ENCODE measurements around the gene ZBTB17.
"Not testable (repeated sequence)": the region's sequence is repeated elsewhere in the genome, so short reads cannot be mapped to it uniquely, and the experiment has no call there.

The ZBTB17 gene

DNA sequence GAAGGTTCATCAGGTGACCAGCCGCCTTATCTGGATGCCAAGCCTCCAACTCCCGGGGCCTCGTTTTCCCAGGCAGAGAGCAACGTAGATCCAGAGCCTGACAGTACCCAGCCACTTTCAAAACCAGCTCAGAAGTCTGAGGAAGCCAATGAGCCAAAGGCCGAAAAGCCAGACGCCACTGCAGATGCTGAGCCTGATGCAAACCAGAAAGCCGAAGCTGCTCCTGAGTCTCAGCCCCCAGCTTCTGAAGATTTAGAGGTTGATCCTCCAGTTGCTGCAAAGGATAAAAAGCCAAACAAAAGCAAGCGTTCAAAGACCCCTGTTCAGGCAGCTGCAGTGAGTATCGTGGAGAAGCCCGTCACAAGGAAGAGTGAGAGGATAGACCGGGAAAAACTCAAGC is 44.5 kb downstream of the ZBTB17 start:
- Mint-ChIP-seq H3K36me3 (ENCODE audit: low read depth) (peaks cover 91% of the 10 kb centered on the region), H3K27ac (peak overlapping the region; percentile 11), H3K4me1 (no peaks in the 10 kb centered on the region), H3K4me3 (no peak overlapping the region), H3K9me3 (peaks cover 3% of the 10 kb centered on the region), H3K27me3 (ENCODE audit: low read depth, poor library complexity) (no peaks in the 10 kb centered on the region)
- no peak for TF ChIP-seq CTCF (IDR thresholded peaks at IDR 0.05)
- DNase-seq: no peak

DNA sequence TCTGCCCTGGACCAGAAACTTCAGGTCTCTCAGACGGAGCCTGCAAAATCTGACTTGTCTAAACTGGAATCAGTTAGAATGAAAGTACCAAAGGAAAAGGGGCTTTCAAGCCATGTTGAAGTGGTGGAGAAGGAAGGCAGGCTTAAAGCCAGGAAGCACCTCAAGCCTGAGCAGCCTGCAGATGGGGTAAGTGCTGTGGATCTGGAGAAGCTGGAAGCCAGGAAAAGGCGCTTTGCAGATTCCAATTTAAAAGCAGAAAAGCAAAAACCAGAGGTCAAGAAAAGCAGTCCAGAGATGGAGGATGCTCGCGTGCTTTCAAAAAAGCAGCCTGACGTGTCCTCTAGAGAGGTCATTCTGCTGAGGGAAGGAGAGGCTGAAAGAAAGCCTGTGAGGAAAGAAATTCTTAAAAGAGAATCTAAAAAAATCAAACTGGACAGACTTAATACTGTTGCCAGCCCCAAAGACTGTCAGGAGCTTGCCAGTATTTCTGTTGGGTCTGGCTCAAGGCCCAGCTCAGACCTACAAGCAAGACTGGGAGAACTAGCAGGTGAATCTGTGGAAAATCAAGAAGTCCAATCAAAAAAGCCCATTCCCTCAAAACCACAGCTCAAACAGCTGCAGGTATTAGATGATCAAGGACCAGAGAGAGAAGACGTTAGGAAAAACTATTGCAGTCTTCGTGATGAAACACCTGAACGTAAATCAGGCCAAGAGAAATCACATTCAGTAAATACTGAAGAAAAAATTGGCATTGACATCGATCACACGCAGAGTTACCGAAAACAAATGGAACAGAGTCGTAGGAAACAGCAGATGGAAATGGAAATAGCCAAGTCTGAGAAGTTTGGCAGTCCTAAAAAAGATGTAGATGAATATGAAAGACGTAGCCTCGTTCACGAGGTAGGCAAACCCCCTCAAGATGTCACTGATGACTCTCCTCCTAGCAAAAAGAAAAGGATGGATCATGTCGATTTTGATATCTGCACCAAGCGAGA is 46.6 kb downstream of the ZBTB17 start:
- no peak for DNase-seq
- peaks cover 3% of the 10 kb centered on the region for H3K9me3 Mint-ChIP-seq
- no peak overlapping the region for H3K27ac Mint-ChIP-seq
- H3K36me3 Mint-ChIP-seq (ENCODE audit: low read depth): peaks cover 91% of the 10 kb centered on the region
- TF ChIP-seq CTCF (IDR thresholded peaks at IDR 0.05): no peak
- no peak overlapping the region for H3K4me3 Mint-ChIP-seq
- no peaks in the 10 kb centered on the region for H3K27me3 Mint-ChIP-seq (ENCODE audit: low read depth, poor library complexity)
- H3K4me1 Mint-ChIP-seq: no peaks in the 10 kb centered on the region

- not testable (repeated sequence) for H3K9me3 Mint-ChIP-seq; H3K4me1 Mint-ChIP-seq; DNase-seq; H3K27ac Mint-ChIP-seq; H3K27me3 Mint-ChIP-seq (ENCODE audit: low read depth, poor library complexity); H3K4me3 Mint-ChIP-seq
- peaks cover 86% of the 10 kb centered on the region for H3K36me3 Mint-ChIP-seq (ENCODE audit: low read depth)
These were observed 49.5 kb downstream of the ZBTB17 start for GRCh38 chr1:15926448-15926847.

DNA sequence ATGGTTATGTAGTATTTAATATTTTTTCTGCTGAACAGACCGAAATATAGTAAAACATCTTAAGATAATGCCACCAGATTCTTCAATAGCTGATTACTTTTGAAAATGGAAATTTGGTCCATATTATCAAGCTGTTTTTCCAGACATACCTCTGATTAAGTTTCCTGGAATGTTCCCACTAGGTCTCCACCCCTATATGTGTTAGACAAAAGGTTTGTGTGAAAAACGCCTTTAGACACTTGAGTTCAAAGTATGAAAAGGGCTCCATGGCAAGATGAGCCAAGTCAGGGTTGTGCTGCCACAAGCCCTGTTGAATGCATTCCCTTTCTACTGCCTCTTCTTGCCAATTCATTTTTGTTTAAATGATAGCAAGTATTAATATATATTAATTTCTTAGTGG is 52.7 kb downstream of the ZBTB17 start:
- no peaks in the 10 kb centered on the region for H3K4me1 Mint-ChIP-seq
- peaks cover 75% of the 10 kb centered on the region for H3K36me3 Mint-ChIP-seq (ENCODE audit: low read depth)
- H3K9me3 Mint-ChIP-seq: no peaks in the 10 kb centered on the region
- no peak for DNase-seq
- TF ChIP-seq CTCF (IDR thresholded peaks at IDR 0.05): no peak
- H3K27ac Mint-ChIP-seq: no peak overlapping the region
- no peak overlapping the region for H3K4me3 Mint-ChIP-seq
- no peaks in the 10 kb centered on the region for H3K27me3 Mint-ChIP-seq (ENCODE audit: low read depth, poor library complexity)

DNA sequence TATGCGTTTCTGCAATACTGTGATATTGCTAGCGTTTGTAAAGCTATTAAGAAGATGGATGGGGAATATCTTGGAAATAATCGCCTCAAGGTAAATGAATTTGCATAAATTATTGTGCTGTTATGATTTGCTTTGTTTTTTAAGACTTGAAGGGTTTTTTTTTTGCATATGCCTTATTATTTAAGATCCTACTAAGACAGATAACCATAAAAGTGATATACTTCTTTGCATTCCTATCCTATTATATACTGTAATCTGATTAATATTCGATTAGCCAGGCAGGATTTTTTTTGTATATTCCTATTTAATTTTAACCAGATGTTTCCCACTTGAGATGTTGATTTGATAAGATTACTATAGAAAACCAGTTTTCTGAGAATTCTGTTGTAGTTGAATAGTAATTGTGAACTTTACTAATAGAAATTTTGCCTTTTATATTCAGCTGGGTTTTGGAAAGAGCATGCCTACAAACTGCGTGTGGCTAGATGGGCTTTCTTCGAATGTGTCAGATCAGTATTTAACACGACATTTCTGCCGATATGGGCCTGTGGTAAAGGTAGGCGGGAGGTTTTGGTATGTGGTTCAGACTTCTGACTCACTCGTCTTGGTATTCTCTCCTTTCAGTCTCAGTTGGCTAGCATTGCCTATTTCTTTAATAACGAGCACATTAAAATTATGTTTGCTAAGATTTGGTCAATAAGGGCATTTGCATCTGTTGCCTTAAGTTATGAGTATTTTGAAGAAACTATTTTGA is 56.8 kb downstream of the ZBTB17 start:
- no peak for DNase-seq
- Mint-ChIP-seq H3K9me3 (no peaks in the 10 kb centered on the region), H3K27me3 (ENCODE audit: low read depth, poor library complexity) (no peaks in the 10 kb centered on the region), H3K27ac (no peak overlapping the region), H3K4me1 (no peaks in the 10 kb centered on the region), H3K36me3 (ENCODE audit: low read depth) (peaks cover 65% of the 10 kb centered on the region), H3K4me3 (no peak overlapping the region)
- TF ChIP-seq CTCF (IDR thresholded peaks at IDR 0.05): no peak

GRCh38 chr1:15916916-15917315 is 59.0 kb downstream of the ZBTB17 start:
- Mint-ChIP-seq H3K27me3 (ENCODE audit: low read depth, poor library complexity) (no peaks in the 10 kb centered on the region), H3K9me3 (no peaks in the 10 kb centered on the region), H3K36me3 (ENCODE audit: low read depth) (peaks cover 66% of the 10 kb centered on the region), H3K27ac (peak overlapping the region; percentile 29), H3K4me1 (no peaks in the 10 kb centered on the region), H3K4me3 (no peak overlapping the region)
- TF ChIP-seq CTCF (IDR thresholded peaks at IDR 0.05): no peak
- no peak for DNase-seq

All from nephron progenitor cell (in vitro differentiated cells).